DMS53 treated with DMSO at 0.1 percent for 48 hours (cell line): Measurements from ENCODE around the gene OVOL2.

Source experiments
- DNase-seq: peaks from one replicate; lab custom pipeline; 2025; ENCODE audit not compliant: unreplicated experiment; lab: John Stamatoyannopoulos, UW

Gene OVOL2

GRCh38 chr20:17990278-17990972 is 67.3 kb downstream of the OVOL2 start:
- DNase-seq, result no peak

- no peak for DNase-seq
These were observed 69.7 kb downstream of the OVOL2 start for GRCh38 chr20:17987988-17988387.

- no peak for DNase-seq
These were observed 72.2 kb downstream of the OVOL2 start for GRCh38 chr20:17985388-17986018.

GRCh38 chr20:17976305-17976704 is 81.4 kb downstream of the OVOL2 start:
- DNase-seq, result no peak
